Esophagus squamous epithelium (tissue), 4 donors: ENCODE results near the gene UGT1A10.

Source experiments
- POLR2A ChIP-seq, 4 donors: fragments of 450-650 bp; IDR thresholded peaks; one replicate each; pipeline ENCODE4 v1.6.1; 2017; ENCODE audit warnings: antibody characterized with exemption in 4 of 4, mild to moderate bottlenecking in 4 of 4, moderate library complexity in 3 of 4
- TF ChIP-seq, protein P1 (sequence below), 6 experiments: fragments of 450-650 bp in 4 of 6; fragments of 200-600 bp in 2 of 6; sonication (generic) in 2 of 6; IDR thresholded peaks; one replicate each; pipeline ENCODE4 v1.5.1; 2016 to 2019; ENCODE audit warnings: antibody characterized with exemption in 6 of 6, mild to moderate bottlenecking in 4 of 6, moderate library complexity in 4 of 6

DNA sequence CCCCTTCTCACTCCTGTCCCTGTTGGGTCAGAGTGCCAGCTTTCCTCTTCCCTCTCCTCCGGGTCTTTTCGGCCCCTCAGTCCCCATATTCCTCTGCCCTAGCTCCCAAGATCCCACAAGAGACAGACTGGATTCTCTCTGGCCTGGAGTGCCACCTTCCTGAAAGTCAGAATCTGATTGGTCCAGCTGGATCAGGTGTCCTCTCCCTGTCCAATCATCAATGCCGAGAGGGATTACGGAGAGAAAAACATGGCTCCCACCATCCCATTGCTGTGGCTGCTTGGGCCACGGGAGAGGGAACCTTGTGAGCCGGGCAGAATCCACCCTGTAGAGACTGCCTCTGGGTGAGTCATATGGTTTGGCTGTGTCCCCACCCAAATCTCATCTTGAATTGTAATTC, 139.2 kb downstream of the UGT1A10 start:
- TF ChIP-seq, protein P1, sequence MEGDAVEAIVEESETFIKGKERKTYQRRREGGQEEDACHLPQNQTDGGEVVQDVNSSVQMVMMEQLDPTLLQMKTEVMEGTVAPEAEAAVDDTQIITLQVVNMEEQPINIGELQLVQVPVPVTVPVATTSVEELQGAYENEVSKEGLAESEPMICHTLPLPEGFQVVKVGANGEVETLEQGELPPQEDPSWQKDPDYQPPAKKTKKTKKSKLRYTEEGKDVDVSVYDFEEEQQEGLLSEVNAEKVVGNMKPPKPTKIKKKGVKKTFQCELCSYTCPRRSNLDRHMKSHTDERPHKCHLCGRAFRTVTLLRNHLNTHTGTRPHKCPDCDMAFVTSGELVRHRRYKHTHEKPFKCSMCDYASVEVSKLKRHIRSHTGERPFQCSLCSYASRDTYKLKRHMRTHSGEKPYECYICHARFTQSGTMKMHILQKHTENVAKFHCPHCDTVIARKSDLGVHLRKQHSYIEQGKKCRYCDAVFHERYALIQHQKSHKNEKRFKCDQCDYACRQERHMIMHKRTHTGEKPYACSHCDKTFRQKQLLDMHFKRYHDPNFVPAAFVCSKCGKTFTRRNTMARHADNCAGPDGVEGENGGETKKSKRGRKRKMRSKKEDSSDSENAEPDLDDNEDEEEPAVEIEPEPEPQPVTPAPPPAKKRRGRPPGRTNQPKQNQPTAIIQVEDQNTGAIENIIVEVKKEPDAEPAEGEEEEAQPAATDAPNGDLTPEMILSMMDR (IDR thresholded peaks at IDR 0.05), result no peak
- TF ChIP-seq POLR2A (IDR thresholded peaks at IDR 0.05), result no peak
